CD1c-positive myeloid dendritic cell (primary cell): ENCODE data around the gene OR2S2.
"Not testable (repeated sequence)": the region's sequence is repeated elsewhere in the genome, so short reads cannot be mapped to it uniquely, and the experiment has no call there.

ENCODE experiments used
- DNase-seq: peaks from one replicate; pipeline ENCODE4 v3.0.0-alpha.2; 2016; ENCODE audit errors: extremely low spot score

Gene OR2S2

DNA sequence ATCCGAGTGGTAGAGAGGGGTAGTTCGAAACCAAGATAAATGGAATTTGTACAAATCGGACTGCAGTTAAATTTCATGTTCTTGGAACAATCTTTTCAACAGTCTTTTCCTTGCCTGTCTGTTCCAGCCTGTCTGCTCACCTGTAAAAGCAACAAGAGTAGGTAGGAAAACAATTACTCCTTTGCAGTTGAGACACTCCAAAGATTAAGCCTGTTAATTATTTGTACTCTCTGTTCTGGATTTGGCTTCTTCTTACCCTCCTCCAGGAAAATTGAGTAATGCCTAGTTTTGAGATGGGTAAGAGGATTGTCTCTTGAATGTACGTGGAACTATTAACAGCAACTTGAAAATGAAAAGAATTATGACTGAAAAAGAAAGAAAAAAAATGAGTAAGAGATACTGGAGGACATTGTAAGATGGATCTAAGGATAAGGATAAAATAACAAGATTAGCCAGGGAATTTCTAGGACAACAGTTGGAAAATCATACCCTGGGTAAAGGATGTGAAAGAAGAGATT is 24.3 kb downstream of the OR2S2 start:
- no peak for DNase-seq

GRCh38 chr9:35932735-35933134 is 25.2 kb downstream of the OR2S2 start:
- no peak for DNase-seq

DNA sequence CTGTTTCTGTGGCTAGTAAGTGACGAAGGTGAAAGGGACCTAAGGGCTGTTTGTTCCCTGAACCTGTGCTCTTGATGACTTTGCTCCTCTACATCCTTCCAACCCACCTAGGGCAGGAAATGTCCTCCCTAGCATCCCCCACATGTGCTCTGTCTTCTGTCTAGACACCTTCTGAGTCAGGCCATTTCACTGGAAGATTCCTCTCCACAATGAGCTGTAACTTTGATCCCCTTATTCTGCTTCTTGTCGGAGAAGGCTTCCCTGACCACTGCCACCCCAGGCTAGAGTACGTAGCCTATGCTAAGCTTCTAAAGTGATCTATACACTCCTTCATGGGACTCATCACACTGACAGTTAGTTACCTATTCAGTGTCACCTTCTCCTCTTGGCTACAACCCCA is 27.0 kb downstream of the OR2S2 start:
- no peak for DNase-seq

DNA sequence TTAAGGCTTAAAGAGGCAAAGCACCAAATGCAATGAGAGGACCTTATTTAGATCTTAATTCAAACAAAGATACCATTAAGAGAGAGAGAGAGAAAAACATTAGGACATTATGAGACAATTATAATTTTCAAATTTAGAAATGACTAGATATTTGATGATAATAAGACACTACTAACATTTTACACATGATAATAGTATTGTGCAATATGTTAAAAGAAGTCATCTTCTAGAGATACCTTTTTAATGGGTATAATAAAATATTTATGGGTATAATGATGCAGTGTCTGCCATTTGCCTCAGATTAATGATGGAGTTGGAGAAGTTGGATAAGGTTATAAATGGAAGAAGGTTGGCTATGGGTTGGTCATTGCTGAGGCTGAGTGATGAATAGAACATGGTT is 27.4 kb downstream of the OR2S2 start:
- no peak for DNase-seq

- no peak for DNase-seq
Measured at GRCh38 chr9:35929453-35929718, 28.6 kb downstream of the OR2S2 start.

DNA sequence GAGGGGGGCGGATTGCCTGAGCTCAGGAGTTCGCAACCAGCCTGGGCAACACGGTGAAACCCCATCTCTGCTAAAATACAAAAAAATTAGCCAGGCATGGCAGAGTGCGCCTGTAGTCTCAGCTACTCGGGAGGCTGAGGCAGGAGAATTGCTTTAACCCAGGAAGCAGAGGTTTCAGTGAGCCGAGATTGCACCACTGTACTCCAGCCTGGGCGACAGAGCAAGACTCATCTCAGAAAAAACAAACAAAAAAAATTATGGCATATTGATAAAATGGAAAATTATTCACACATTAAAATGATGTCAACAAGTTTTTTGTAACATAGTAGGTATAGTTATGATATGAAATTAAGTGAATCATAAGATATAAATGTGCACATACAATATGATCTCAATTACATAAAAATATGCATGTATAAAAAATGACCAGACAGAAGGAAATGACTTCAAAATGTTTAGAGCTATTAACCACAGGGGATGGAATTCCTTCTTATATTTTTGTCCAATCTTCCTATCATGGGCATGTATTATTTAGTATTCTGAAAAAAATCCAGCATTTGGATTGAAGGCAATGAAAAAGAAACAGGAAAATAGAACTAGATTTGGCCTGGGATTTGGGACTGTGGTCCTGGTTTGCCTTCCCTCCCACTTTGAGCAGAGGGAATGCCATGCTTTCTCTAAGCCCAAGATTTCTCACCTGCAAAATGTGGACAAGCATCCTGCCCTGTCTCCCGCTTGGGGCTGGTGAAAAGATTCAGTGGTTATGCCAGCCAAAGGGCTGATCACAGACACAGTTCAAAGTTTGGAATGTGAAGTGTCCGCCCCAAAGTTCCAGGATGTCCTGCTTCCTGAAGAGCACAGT is 29.1 kb downstream of the OR2S2 start:
- DNase-seq: no peak

GRCh38 chr9:35923927-35924763 is 33.8 kb downstream of the OR2S2 start:
- peak; percentile 8 for DNase-seq

- no peak for DNase-seq
Measured at GRCh38 chr9:35923598-35923926, 34.4 kb downstream of the OR2S2 start.

DNA sequence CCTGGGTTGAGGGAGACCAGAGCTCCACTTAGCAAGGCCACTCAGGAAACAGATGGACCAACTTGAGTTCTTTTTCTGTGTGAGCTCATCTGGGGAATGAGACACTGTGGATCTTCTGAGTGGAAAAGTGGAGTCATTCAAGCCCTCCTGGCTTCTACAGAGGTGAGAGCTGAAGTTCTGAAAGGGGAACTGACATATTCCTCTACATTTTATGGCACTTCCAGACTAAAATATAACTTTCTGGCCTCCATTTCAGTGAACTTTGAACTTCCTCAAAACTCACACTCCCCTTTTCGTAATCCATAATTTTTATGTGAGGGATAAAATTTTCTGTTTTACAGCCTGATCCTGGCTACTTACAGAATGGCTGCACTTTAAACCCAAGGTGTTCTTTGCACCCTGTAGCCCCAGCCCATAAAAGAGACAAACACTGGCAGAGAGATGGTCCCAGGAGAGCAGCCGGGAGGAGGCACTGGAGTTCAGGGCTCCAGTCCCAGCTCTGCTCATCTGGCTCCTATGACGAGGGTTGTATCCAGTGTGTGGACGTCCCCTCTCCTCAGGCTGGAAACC is 37.8 kb downstream of the OR2S2 start:
- DNase-seq: peak; percentile 19

DNA sequence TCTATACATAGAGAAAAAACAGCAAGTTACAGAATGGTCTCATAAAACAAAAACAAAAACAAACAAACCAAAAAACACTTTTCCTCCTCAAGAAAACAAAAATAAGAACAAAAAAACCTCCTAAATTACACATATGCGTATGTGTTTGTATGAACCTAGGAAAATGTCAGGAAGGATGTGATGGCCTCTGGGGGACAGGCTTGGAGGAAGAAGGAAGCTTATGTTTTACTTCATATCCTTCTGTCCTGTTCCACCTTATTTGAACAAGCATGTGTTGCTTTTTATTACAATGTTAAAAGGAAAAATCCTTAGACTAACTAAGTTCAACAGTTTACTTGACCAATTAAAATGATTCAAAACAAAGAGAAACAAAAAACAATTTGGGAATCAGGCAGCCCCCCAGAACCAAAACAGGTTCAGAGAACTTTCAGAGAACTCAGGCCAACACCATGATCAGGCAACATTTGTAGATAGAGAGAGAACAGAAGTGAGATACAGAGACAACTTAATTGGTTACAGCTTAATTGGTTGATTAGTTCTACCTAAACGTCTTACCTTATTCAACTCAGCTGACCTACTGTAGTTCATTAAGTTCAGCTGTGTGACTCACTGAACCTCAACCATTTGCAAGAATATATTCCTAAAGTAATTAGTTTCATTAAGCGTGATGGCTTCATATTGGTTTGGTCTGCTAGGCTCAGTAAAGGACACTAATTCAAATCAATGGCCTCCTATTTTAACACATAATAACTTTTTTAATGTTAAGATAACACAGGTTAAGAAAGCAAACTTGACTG is 38.5 kb downstream of the OR2S2 start:
- no peak for DNase-seq

DNA sequence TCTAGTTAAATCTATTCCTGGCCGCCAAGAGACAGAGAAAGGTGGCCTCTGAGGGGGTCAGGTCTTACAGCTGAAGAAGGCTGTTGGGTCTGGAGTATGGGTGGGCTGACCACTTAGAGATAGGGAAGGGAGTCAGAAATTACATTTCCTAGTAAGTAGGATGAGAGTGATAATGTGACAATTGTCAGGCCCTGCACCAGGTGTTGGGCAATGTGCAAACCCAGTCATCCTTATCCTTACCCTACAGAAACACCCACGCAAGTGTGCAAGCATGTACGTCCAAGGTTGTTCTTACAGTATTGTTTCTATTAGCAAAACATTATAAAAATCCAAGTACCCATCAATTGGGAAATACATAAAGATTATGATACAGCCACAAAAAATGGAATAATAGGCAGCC is 39.2 kb downstream of the OR2S2 start:
- DNase-seq: no peak

GRCh38 chr9:35917261-35917660 is 40.7 kb downstream of the OR2S2 start:
- DNase-seq: no peak

GRCh38 chr9:35915681-35916294 is 42.2 kb downstream of the OR2S2 start:
- no peak for DNase-seq

- peak; percentile 7 for DNase-seq
Measured at GRCh38 chr9:35914301-35914807, 43.6 kb downstream of the OR2S2 start.

GRCh38 chr9:35913429-35913828 is 44.5 kb downstream of the OR2S2 start:
- DNase-seq: not testable (repeated sequence)

- no peak for DNase-seq
Measured at GRCh38 chr9:35912791-35913400, 45.1 kb downstream of the OR2S2 start.

DNA sequence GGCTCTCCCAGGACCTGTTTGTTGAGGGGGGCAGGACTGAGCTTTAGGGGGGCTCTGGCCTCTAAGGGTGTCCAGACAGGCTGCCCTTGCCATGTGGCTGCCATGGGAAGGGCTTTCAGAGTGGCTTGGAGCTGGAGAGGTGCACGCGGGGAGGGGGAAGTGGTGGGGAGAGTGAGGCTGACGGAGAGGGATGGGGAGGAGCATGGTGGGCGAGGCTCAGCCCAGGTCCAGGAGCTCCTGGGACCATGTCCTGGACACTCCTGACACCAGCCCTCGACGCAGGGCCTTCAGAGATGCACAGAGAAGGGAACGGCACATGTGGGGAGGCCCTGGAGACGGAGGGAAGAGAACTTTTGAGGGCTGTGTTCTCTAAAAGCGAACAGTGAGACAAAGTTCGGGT is 46.3 kb downstream of the OR2S2 start:
- no peak for DNase-seq

GRCh38 chr9:35910613-35911359 is 47.2 kb downstream of the OR2S2 start:
- DNase-seq: peak; percentile 56

- DNase-seq: no peak
Measured at GRCh38 chr9:35909687-35910612, 48.0 kb downstream of the OR2S2 start.
